Vagina (tissue), 2 donors: ENCODE measurements around the gene SMARCC1. TPM values are rescaled to one million over a fixed set of nuclear protein-coding genes. Genes with fewer than 3 reads are reported as not detected.

Experiments used
- DNase-seq, 2 donors: peaks; one replicate each; pipeline ENCODE4 v3.0.0-alpha.2; 2017; ENCODE audit errors: extremely low spot score in 2 of 2
- H3K27ac ChIP-seq: fragments of 200-600 bp; sonication (generic); one replicate; pipeline ENCODE4 v1.5.1; 2019
- H3K27me3 ChIP-seq: fragments of 200-600 bp; sonication (generic); one replicate; pipeline ENCODE4 v1.5.1; 2019
- H3K36me3 ChIP-seq, 2 donors: fragments of 200-600 bp; sonication (generic); one replicate each; pipeline ENCODE4 v1.5.1; 2017 to 2019
- H3K4me1 ChIP-seq: fragments of 200-600 bp; sonication (generic); one replicate; pipeline ENCODE4 v1.5.1; 2019
- H3K4me3 ChIP-seq, 2 donors: fragments of 200-600 bp; sonication (generic); 1 replicate in 1 of 2; 2 replicates in 1 of 2; pipeline ENCODE4 v1.5.1; 2016 to 2019
- H3K9me3 ChIP-seq: fragments of 200-600 bp; sonication (generic); one replicate; pipeline ENCODE4 v1.5.1; 2019
- POLR2A ChIP-seq, 2 donors: fragments of 450-650 bp; IDR thresholded peaks; one replicate each; pipeline ENCODE4 v1.6.1; 2017; ENCODE audit warnings: antibody characterized with exemption in 2 of 2, mild to moderate bottlenecking in 2 of 2, moderate library complexity in 2 of 2
- POLR2AphosphoS5 ChIP-seq, 2 donors: sonication (generic); formaldehyde crosslinking; IDR thresholded peaks; one replicate each; pipeline ENCODE4 v1.9.0; 2017; ENCODE audit warnings: antibody characterized with exemption in 2 of 2, mild to moderate bottlenecking in 2 of 2, low read depth in 1 of 2; ENCODE audit not compliant: insufficient read depth in 1 of 2
- intact Hi-C: fragments of 100-400 bp; cut with DNase I; formaldehyde crosslinking; loops from one replicate; pipeline ENCODE4 v1.15.1; 2023
- total RNA-seq: library from RNA; depleted of rRNA; stranded (reverse); fragments of >200 nt; gene quantifications from one replicate; pipeline ENCODE4 v1.2.3, GENCODE V29; 2016
- TF ChIP-seq, protein P1 (sequence below), 3 experiments: fragments of 450-650 bp in 2 of 3; fragments of 200-600 bp in 1 of 3; sonication (generic) in 1 of 3; IDR thresholded peaks; one replicate each; pipeline ENCODE4 v1.5.1; 2017 to 2019; ENCODE audit warnings: antibody characterized with exemption in 3 of 3, mild to moderate bottlenecking in 2 of 3, moderate library complexity in 2 of 3

Gene SMARCC1
- total RNA-seq, 1 donor from 2014 or later: 39.0 TPM

DNA sequence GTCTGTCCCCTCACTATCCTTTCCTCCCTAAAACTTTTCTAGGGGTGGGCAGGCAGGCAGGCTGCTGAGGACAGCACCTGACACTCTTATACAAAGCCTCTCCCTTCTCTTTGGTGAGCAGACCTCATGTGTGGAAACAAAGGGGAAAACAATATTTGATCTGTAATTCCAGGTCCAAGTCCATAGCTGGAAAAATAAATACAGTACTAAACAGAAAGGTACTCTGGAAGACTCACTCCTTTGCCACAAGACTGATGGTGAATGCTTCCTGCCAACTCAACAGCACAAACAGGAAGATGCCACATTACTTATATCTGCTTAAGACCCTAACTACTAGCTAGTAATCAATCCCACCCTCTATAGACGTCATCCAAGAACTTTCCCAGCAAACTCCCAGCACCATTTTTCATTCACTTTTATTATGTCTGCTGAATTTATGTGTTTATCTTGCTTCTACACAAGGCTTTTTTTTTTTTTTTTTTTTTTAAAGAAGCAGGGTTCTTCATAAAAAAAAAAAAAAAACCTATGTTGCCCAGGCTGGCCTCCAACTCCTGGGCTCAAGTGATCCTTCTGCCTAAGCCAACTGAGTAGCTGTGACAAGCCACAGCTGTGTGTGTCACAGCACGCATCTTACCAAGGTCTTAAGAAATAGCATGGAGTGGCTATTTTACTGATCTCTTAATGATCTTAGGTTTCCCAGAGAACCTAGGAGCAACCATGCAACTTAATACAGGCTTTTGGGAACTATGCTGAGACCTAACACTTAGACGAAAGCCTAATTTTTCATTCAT is 158.8 kb downstream of the SMARCC1 start:
- Histone ChIP-seq H3K4me1 (no peaks in the 10 kb centered on the region), H3K27ac (no peak overlapping the region), H3K4me3 (no peak overlapping the region), H3K9me3 (no peaks in the 10 kb centered on the region), H3K36me3 (peaks cover 0 to 58% of the 10 kb centered on the region in 2 donors), H3K27me3 (no peaks in the 10 kb centered on the region)
- TF ChIP-seq POLR2A (IDR thresholded peaks at IDR 0.05): no peak
- intact Hi-C loops: loop anchor here (2.0 kb wide), 1 partner anchor 68 kb away; no protein-coding TSS in a partner anchor
- DNase-seq: no peak

DNA sequence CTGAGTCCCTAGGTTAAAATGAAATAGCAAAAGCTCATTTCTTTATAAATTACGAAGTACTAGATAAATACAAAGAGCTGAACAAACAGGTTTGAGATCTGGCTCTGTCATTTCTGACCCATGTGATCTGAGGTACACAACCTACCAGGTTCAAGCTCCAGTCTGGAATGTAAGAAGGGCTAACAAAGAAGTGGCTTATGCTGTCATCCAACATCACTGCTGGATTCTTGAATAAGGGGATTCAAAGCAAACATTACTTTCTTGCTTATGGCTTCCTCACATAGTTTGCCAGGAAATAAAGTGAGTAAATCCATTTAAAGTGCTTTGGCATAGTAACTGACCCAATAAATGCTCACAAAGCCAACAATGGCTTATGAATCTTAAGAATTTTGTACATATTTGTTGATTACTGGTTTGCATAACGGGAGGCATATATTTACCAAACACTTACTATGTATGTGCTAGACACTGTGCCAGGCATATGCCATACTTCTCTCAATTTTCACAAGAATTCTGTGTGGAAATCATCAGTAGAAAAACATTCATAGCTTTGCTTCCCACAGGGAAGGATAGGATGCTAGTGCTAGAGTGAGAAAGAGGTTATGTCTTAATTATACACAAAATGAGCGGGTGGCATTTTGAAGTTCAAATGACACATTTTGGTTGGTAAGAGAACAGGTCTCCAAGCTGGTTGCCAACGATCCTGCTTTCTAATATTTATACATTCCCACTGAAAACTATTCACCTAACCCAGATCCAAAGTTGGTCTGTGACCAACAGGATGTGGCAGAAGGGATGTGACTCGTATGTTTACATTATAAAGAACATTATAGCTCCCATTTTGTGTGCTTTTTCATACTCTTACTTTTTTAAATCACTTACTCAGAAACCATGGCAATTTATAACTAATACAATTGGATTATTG is 164.3 kb downstream of the SMARCC1 start:
- H3K4me1 ChIP-seq: peaks cover 4% of the 10 kb centered on the region
- H3K27ac ChIP-seq: no peak overlapping the region
- intact Hi-C loops: no loop called here
- H3K9me3 ChIP-seq: no peaks in the 10 kb centered on the region
- TF ChIP-seq, protein P1, sequence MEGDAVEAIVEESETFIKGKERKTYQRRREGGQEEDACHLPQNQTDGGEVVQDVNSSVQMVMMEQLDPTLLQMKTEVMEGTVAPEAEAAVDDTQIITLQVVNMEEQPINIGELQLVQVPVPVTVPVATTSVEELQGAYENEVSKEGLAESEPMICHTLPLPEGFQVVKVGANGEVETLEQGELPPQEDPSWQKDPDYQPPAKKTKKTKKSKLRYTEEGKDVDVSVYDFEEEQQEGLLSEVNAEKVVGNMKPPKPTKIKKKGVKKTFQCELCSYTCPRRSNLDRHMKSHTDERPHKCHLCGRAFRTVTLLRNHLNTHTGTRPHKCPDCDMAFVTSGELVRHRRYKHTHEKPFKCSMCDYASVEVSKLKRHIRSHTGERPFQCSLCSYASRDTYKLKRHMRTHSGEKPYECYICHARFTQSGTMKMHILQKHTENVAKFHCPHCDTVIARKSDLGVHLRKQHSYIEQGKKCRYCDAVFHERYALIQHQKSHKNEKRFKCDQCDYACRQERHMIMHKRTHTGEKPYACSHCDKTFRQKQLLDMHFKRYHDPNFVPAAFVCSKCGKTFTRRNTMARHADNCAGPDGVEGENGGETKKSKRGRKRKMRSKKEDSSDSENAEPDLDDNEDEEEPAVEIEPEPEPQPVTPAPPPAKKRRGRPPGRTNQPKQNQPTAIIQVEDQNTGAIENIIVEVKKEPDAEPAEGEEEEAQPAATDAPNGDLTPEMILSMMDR (IDR thresholded peaks at IDR 0.05): no peak
- no peak for TF ChIP-seq POLR2A (IDR thresholded peaks at IDR 0.05)
- no peak for TF ChIP-seq POLR2AphosphoS5 (IDR thresholded peaks at IDR 0.05; ENCODE audit: insufficient read depth in 1 of 2, low read depth in 1 of 2)
- H3K36me3 ChIP-seq: peaks cover 0 to 48% of the 10 kb centered on the region in 2 donors
- no peak overlapping the region for H3K4me3 ChIP-seq
- no peaks in the 10 kb centered on the region for H3K27me3 ChIP-seq
- no peak for DNase-seq

DNA sequence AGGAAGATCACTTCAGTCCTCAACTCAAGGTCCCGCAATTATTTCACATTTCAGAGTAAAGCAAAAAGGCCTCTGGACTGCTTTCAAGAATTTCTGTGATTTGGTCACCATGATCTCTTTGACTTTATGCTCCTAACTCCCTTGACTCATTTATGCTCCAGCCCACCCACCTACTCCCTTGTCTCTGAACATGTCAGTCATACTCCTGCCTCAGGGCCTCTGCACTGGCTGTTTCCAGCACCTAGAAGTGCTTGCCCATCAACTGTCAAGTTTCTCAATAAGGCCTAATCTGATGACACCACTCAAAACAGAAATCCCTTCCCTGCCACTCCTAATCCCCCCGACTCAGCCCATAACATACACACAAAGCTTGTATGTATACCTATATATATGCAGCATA is 166.9 kb downstream of the SMARCC1 start:
- intact Hi-C loops: no loop called here
- H3K4me1 ChIP-seq: peaks cover 8% of the 10 kb centered on the region
- H3K27me3 ChIP-seq: no peaks in the 10 kb centered on the region
- H3K9me3 ChIP-seq: no peaks in the 10 kb centered on the region
- DNase-seq: no peak
- no peak overlapping the region for H3K27ac ChIP-seq
- peaks cover 0 to 26% of the 10 kb centered on the region in 2 donors for H3K36me3 ChIP-seq
- H3K4me3 ChIP-seq: no peak overlapping the region
- no peak for TF ChIP-seq POLR2AphosphoS5 (IDR thresholded peaks at IDR 0.05; ENCODE audit: insufficient read depth in 1 of 2, low read depth in 1 of 2)
- TF ChIP-seq, protein P1 (IDR thresholded peaks at IDR 0.05): no peak
- TF ChIP-seq POLR2A (IDR thresholded peaks at IDR 0.05): no peak

DNA sequence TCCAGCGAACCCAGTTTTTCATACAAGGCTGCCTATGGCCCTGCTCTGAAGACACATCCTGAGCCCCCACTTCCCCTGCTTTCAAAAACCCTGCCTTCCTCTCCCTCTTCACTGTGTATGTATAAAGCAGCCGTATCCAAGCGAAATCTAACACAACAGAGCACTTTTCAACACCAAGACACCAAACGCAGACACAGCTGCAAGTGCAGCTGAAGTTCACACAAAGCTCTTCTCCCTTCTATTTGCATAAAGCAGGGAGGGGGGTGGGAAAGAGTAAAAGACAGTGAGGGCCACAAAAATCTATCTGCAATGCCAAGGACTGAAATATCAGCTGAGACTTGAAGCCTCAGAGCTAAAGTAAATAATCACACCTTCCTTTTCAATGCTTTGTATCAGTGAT is 168.0 kb downstream of the SMARCC1 start:
- intact Hi-C loops: no loop called here
- H3K4me1 ChIP-seq: peaks cover 8% of the 10 kb centered on the region
- H3K4me3 ChIP-seq: no peak overlapping the region
- H3K36me3 ChIP-seq: peaks cover 0 to 25% of the 10 kb centered on the region in 2 donors
- no peak overlapping the region for H3K27ac ChIP-seq
- no peaks in the 10 kb centered on the region for H3K9me3 ChIP-seq
- DNase-seq: no peak
- no peaks in the 10 kb centered on the region for H3K27me3 ChIP-seq
- TF ChIP-seq POLR2A (IDR thresholded peaks at IDR 0.05) (no peak), POLR2AphosphoS5 (IDR thresholded peaks at IDR 0.05; ENCODE audit: insufficient read depth in 1 of 2, low read depth in 1 of 2) (no peak)
- TF ChIP-seq, protein P1 (IDR thresholded peaks at IDR 0.05): no peak

GRCh38 chr3:47612879-47613278 is 168.8 kb downstream of the SMARCC1 start:
- Histone ChIP-seq H3K9me3 (no peaks in the 10 kb centered on the region), H3K27me3 (no peaks in the 10 kb centered on the region), H3K4me1 (peaks cover 8% of the 10 kb centered on the region), H3K27ac (no peak overlapping the region), H3K36me3 (peaks cover 0 to 20% of the 10 kb centered on the region in 2 donors), H3K4me3 (no peak overlapping the region)
- intact Hi-C loops: no loop called here
- no peak for DNase-seq
- TF ChIP-seq POLR2AphosphoS5 (IDR thresholded peaks at IDR 0.05; ENCODE audit: insufficient read depth in 1 of 2, low read depth in 1 of 2) (no peak), POLR2A (IDR thresholded peaks at IDR 0.05) (no peak)
- TF ChIP-seq, protein P1 (IDR thresholded peaks at IDR 0.05): no peak
